ENCODE results near the gene ZNF674.
"Not testable (repeated sequence)": the region's sequence is repeated elsewhere in the genome, so short reads cannot be mapped to it uniquely, and the experiment has no call there.

The ZNF674 gene

DNA sequence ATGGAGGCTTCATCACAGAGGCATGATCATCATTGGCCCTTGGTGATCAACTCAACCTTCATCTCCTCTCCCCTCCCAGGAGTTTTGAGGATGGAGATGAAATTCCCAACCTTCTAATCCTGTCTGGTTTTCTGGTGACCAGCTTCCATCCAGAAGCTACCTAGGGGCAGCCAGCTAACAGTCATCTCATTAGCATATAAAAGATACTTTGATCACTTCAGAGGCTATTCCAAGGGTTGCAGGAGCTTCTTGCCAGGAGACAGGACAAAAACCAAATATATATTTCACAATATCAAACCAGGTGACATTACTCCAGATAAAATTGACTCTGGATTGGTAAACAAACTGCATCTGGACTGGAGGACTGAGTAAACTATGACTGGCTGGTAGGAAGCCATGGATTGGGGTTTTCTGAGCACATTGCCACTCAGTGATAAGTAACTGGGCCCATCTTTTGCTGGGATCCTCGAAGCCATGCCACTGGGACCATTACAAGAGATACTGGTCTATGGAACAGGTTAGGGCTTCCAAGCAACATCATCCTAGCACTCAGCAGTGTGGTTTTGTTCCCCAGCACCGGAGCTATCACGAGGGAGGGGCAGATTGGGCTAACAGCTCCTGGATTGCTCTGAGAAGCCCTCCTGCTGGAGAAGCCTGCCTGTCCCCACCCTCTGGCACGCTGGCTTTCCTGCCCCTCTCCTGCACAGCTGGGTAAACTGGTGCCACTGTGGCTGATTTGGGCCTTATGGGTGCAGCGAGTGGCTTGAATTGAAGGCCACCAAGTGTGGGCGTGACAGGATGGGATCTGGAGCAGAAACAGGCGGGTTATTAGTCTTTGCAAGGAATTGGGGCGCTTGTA lies 84.2 kb downstream of the ZNF674 start:
- DNase-seq, result not testable (repeated sequence)

DNA sequence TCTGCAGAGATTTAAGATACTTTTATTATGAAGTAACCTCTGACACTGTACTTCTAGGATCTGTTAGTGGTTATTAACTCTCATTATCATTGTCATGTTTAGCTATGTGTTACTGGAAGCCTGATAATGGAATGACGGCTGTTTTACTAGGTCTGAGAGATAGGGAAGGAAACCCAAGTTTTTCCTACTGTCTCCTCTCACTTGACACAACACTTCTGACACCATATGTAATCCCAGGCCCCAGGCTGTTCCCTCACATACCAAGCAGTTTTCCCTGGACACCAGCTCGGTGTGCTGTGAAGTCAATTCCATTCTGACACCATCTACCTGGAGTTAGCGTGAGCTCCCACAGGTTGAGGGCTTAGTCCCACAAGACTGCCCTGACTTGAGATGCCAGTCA lies 85.6 kb downstream of the ZNF674 start:
- DNase-seq, result no peak

DNA sequence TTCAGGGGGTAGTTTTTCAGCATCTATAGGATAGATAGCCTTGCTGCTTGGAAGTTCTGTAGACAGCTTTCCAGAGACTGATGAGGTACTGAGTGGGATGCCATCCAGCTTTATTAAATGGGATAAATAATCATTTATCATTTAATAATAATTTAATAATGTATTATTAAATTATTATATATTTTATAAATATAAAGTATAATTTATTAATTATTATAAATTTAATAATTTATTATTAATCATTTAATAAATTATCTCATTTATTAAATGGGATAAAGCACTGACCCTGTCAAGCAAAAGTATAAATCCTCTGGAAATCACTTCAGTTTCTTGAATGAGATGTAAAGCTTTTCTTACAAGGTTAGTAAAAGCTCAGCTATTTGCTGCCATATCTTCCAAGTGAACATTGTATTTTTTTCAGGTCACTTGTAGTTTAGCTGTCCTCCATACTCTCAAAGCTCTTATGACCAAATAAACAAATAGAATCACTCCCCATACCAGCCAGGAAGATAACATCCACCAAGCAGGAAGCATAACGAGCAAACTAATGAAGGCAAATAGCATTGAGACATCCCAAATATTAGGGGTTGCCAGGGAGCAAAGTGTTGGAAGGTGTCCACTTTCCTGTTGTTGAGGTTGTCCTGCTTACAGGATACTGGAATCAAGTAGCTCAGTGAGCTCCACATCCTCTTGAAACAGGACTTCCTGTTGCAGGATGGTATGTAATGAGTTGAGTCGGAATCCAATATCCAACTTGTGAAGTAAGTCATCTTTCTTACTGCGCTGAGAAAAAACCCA lies 88.9 kb downstream of the ZNF674 start:
- DNase-seq, result no peak
